ENCODE data around the gene SPZ1. TPM values are rescaled to one million over a fixed set of nuclear protein-coding genes. Genes with fewer than 3 reads are reported as not detected.

Gene SPZ1
- total RNA-seq, 1 experiment from 2014 or later: not detected

GRCh38 chr5:80318212-80318611, 1.6 kb upstream of the SPZ1 start:
- Histone ChIP-seq H3K4me1 (ENCODE audit: insufficient read depth, low read length, poor library complexity, severe bottlenecking) (peaks cover 6% of the 10 kb centered on the region), H3K27ac (ENCODE audit: low read depth, low read length, poor library complexity, severe bottlenecking) (no peak overlapping the region), H3K4me3 (ENCODE audit: low read depth, low read length, poor library complexity, severe bottlenecking) (no peak overlapping the region), H3K9me3 (ENCODE audit: low read depth, low read length, poor library complexity, severe bottlenecking) (no peaks in the 10 kb centered on the region), H3K36me3 (ENCODE audit: insufficient read depth, low read length, poor library complexity, severe bottlenecking) (no peaks in the 10 kb centered on the region), H3K27me3 (replicated peaks; ENCODE audit: insufficient read depth, low read depth, low read length, poor library complexity) (peaks cover 4% of the 10 kb centered on the region)
- no peak for TF ChIP-seq EZH2 (IDR thresholded peaks at IDR 0.05; ENCODE audit: borderline replicate concordance, low read depth, low read length, poor library complexity, severe bottlenecking)
- TF ChIP-seq, protein P1, sequence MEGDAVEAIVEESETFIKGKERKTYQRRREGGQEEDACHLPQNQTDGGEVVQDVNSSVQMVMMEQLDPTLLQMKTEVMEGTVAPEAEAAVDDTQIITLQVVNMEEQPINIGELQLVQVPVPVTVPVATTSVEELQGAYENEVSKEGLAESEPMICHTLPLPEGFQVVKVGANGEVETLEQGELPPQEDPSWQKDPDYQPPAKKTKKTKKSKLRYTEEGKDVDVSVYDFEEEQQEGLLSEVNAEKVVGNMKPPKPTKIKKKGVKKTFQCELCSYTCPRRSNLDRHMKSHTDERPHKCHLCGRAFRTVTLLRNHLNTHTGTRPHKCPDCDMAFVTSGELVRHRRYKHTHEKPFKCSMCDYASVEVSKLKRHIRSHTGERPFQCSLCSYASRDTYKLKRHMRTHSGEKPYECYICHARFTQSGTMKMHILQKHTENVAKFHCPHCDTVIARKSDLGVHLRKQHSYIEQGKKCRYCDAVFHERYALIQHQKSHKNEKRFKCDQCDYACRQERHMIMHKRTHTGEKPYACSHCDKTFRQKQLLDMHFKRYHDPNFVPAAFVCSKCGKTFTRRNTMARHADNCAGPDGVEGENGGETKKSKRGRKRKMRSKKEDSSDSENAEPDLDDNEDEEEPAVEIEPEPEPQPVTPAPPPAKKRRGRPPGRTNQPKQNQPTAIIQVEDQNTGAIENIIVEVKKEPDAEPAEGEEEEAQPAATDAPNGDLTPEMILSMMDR (conservative IDR thresholded peaks at IDR 0.05; ENCODE audit: low read depth, low read length): no peak
- ChIA-PET POLR2A (ENCODE audit: low non-redundant PET) (interaction anchor here (0.5 kb wide), 1 partner anchor 814 kb away, joined by 3 read pairs; no protein-coding TSS in a partner anchor), CTCF (no interaction called here)
- intact Hi-C loops (cut with micrococcal nuclease; ENCODE audit: unreplicated experiment): no loop called here
- BruUV-seq (replicated peaks): no TSS peak
- peak; percentile 56 for DNase-seq (ENCODE audit: low spot score)

GRCh38 chr5:80324912-80325311, 5.1 kb downstream of the SPZ1 start:
- ChIA-PET POLR2A (ENCODE audit: low non-redundant PET) (no interaction called here), CTCF (no interaction called here)
- peaks cover 3% of the 10 kb centered on the region for H3K4me1 ChIP-seq (ENCODE audit: insufficient read depth, low read length, poor library complexity, severe bottlenecking)
- no peaks in the 10 kb centered on the region for H3K36me3 ChIP-seq (ENCODE audit: insufficient read depth, low read length, poor library complexity, severe bottlenecking)
- H3K4me3 ChIP-seq (ENCODE audit: low read depth, low read length, poor library complexity, severe bottlenecking): no peak overlapping the region
- TF ChIP-seq EZH2 (IDR thresholded peaks at IDR 0.05; ENCODE audit: borderline replicate concordance, low read depth, low read length, poor library complexity, severe bottlenecking): no peak
- TF ChIP-seq, protein P1 (conservative IDR thresholded peaks at IDR 0.05; ENCODE audit: low read depth, low read length): no peak
- peaks cover 4% of the 10 kb centered on the region for H3K27me3 ChIP-seq (replicated peaks; ENCODE audit: insufficient read depth, low read depth, low read length, poor library complexity)
- intact Hi-C loops (cut with micrococcal nuclease; ENCODE audit: unreplicated experiment): no loop called here
- DNase-seq (ENCODE audit: low spot score): peak; percentile 35
- no TSS peak for BruUV-seq (replicated peaks)
- H3K9me3 ChIP-seq (ENCODE audit: low read depth, low read length, poor library complexity, severe bottlenecking): no peaks in the 10 kb centered on the region
- no peak overlapping the region for H3K27ac ChIP-seq (ENCODE audit: low read depth, low read length, poor library complexity, severe bottlenecking)

DNA sequence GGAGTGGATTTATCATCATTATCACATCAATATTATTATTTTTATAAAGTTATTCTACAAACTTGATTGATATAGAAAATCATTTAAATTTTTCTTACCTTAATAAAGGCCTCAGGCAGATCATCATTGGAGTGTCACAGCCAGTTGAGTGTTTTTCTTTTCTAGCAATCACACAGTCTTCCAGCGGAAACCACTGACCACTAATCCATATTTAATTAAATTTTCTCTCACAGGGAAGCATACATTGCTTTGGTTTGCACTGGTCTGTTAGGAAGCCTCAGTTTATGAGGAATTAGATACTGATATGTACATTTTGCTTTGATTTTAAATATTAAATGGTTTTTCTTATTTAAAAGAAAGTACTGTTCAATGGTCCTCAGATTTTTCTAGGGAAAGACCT, 6.7 kb downstream of the SPZ1 start:
- H3K36me3 ChIP-seq (ENCODE audit: insufficient read depth, low read length, poor library complexity, severe bottlenecking): no peaks in the 10 kb centered on the region
- TF ChIP-seq EZH2 (IDR thresholded peaks at IDR 0.05; ENCODE audit: borderline replicate concordance, low read depth, low read length, poor library complexity, severe bottlenecking): no peak
- TF ChIP-seq, protein P1 (conservative IDR thresholded peaks at IDR 0.05; ENCODE audit: low read depth, low read length): no peak
- ChIA-PET CTCF (interaction anchor here (0.5 kb wide), 1 partner anchor 19 kb away, joined by 3 read pairs; no protein-coding TSS in a partner anchor), POLR2A (ENCODE audit: low non-redundant PET) (no interaction called here)
- H3K27me3 ChIP-seq (replicated peaks; ENCODE audit: insufficient read depth, low read depth, low read length, poor library complexity): no peaks in the 10 kb centered on the region
- no peaks in the 10 kb centered on the region for H3K9me3 ChIP-seq (ENCODE audit: low read depth, low read length, poor library complexity, severe bottlenecking)
- no peak for DNase-seq (ENCODE audit: low spot score)
- H3K4me3 ChIP-seq (ENCODE audit: low read depth, low read length, poor library complexity, severe bottlenecking): no peak overlapping the region
- H3K27ac ChIP-seq (ENCODE audit: low read depth, low read length, poor library complexity, severe bottlenecking): no peak overlapping the region
- intact Hi-C loops (cut with micrococcal nuclease; ENCODE audit: unreplicated experiment): no loop called here
- no TSS peak for BruUV-seq (replicated peaks)
- peaks cover 3% of the 10 kb centered on the region for H3K4me1 ChIP-seq (ENCODE audit: insufficient read depth, low read length, poor library complexity, severe bottlenecking)

Data from A673 (cell line).